GM18502 (cell line): ENCODE measurements around the gene PRKAR2B.

Source experiments
- ATAC-seq: cut with Tn5 transposase; IDR thresholded peaks from one replicate; pipeline ENCODE4 v1.9.1; 2021; ENCODE audit warnings: mild to moderate bottlenecking; ENCODE audit not compliant: unreplicated experiment, poor library complexity

PRKAR2B gene

GRCh38 chr7:107044347-107045194 lies at the start of gene PRKAR2B:
TSS of gene PRKAR2B (plus strand) at chr7:107044705. CDS start at chr7:107044908, 203 bp downstream.
- ATAC-seq: peak; percentile 88

DNA sequence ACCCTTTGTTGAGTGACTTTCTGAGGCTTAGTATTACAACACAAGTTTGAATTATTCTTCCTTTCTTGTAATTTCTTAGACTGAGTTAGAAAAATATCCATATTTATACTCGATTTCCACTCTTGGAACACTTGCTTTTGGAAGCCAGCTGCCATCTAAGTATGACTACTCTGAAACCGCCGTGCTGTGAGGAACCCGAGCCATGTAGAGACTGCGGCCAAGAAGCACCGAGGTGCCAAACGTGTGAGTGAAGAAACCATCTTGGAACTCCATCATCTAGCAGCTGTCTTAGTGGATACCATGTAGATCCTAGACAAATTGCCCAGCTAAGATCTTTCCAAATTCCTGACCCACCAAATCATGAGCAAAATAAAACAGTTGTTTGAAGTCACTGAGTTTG lies 49.7 kb upstream of the PRKAR2B start:
- ATAC-seq: no peak

DNA sequence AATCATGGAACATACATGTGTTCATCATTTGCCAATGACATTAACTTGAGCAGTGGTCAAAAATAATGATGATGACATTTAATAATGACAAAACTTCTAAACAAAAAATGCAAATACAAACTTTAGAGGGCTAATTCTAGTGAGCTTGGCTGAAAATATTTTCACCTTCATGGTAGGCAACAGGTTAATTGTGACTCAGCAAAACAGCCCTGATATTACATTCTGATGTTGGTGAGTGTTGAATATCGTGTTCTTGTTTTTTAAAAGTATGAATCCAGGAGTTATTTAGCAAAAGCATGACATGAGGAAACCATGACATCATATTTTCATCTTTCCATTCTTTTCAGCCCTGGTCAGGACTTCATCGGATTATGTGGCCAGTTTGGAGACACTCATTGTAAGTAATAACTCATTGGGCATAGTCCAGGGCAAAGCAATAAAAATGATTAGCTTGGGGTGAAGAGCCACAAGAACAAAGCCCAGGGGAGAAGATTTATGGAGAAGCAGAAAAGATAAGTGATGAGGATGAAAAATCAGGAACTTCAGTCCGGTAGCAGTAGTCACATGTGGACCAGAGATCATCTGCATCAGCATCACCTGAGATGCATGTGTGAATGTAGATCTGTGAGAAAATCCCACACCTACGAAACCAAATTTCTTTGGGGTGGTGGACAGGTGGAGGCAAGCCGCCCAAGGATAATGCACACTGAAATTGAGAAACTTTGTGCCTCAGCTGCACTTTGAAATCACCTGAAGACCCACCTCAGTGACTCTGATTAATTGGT lies 46.8 kb upstream of the PRKAR2B start:
- no peak for ATAC-seq

GRCh38 chr7:106999023-106999422 lies 45.5 kb upstream of the PRKAR2B start:
- no peak for ATAC-seq

DNA sequence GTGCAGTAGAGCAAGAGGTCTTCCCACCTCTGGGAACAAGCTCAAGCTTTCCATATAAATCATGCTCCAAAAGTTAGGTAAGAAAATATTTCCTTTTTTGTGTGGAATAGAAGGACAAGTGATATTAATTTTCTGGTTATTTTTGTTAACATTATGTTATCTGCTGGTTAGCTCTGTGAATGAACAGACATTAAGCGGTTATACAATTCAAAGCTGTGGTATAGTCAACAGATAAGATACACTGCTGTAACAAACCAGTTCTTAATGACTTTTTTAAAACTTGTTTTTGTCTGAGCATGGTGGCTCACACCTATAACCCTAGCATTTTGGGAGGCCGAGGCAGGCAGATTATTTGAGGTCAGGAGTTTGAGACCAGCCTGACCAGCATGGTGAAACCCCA lies 43.0 kb upstream of the PRKAR2B start:
- no peak for ATAC-seq

GRCh38 chr7:107002126-107002525 lies 42.4 kb upstream of the PRKAR2B start:
- no peak for ATAC-seq

DNA sequence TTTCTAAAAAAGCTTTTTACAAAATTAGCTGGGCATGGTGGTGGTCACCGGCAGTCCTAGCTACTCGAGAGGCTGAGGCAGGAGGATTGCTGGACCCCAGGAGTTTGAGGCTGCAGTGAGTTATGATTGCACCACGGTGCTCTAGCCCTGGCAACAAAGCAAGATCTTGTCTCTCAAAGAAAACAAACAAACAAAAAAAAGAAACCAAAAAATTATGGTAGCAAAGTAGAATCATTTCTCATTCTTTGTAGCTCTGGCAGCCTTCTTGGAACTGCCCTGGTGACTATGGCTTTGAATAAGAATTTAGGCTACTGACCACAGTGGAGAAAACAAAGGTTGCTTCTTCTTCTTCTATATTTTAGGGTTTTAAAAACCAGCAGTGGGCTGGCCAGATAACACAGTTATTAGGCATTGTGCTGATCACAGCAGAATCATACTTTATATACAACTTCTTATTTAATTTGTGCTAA lies 41.9 kb upstream of the PRKAR2B start:
- no peak for ATAC-seq

GRCh38 chr7:107007007-107007891 lies 37.3 kb upstream of the PRKAR2B start:
- ATAC-seq: no peak

GRCh38 chr7:107007892-107008287 lies 36.6 kb upstream of the PRKAR2B start:
- ATAC-seq: no peak

DNA sequence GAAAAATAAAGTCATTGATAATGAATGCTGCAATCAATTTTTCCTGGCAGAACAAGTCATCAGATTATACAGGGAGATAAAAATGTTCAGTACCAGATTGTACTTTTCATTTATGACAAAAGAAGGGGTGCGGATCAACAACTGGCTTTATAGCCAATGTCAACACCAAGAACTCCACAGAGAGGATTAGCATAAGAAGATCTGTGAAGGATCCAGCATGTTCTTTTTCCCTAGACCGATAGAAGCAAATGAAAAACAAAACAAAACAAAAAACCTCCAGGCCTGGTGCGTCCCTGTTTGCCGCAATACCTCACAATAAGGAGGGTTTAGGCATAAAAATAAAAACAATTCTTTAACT lies 34.7 kb upstream of the PRKAR2B start:
- no peak for ATAC-seq

DNA sequence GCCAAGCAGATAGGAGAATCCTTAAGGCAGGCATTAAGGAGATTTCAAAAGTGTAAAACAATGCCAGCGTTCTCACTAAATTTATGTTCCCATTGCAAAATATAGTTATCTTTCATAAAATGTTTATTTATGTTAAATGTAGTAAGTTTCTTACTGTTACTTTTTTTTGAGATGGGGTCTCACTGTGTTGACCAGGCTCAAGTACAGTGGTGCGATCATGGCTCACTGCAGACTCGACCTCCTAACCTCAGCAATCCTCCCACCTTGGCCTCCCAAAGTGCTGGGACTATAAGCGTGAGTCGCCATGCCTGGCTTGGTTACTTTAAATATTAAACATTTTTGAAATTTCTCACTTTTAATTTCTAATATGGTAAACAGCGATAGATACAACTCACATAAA lies 31.8 kb upstream of the PRKAR2B start:
- ATAC-seq: no peak

DNA sequence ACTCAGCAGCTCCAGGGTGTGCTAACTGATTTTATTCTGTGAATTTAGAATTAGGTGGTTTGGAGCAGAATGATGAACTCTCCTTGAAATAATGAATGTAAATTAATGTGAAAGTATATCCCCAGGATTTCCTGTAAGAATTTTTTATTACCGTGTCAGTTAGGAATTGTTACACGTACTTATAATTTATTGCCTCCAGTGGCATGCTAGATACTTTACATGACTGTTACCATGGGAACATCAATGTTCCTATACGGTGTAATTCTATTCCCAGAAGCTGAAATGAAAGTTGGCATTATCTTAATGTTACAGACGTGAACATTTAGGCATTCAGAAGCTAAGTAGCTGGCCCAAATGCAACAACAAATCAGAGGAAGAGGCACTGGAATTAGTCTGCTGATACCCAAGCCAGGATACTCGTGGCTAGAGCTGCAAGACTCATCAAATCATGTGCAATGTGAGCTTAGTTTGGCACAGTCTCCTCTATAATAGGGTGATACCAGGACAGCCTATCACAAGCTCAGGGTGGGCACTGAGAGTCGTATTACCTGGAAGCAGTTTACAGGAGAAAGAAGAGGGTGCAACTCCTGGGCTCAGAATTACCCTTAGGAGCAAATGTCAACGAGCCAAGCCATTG lies 30.0 kb upstream of the PRKAR2B start:
- no peak for ATAC-seq

- no peak for ATAC-seq
Measured at GRCh38 chr7:107016312-107016711, 28.2 kb upstream of the PRKAR2B start.

- no peak for ATAC-seq
Measured at GRCh38 chr7:107017965-107018719, 26.4 kb upstream of the PRKAR2B start.

DNA sequence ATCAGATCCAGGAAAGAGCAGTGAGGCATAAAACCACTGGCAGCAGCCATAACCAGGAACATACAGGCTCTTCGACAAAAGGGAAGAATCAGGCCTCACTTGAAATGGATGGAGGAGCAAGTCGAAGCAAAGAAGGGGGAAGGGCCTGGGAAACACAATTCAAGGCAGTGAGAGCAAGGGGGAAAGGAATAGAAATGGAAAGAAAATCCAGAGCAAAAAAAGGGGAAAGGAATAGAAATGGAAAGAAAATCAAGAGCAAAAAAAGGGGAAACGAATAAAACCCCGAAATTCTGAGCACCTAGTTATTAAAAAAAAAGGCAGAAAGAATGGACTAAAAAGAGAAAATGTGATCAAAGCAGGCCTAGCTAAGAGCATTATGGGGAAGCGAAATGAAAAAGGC lies 24.1 kb upstream of the PRKAR2B start:
- ATAC-seq: no peak

- no peak for ATAC-seq
Measured at GRCh38 chr7:107021600-107021999, 22.9 kb upstream of the PRKAR2B start.

DNA sequence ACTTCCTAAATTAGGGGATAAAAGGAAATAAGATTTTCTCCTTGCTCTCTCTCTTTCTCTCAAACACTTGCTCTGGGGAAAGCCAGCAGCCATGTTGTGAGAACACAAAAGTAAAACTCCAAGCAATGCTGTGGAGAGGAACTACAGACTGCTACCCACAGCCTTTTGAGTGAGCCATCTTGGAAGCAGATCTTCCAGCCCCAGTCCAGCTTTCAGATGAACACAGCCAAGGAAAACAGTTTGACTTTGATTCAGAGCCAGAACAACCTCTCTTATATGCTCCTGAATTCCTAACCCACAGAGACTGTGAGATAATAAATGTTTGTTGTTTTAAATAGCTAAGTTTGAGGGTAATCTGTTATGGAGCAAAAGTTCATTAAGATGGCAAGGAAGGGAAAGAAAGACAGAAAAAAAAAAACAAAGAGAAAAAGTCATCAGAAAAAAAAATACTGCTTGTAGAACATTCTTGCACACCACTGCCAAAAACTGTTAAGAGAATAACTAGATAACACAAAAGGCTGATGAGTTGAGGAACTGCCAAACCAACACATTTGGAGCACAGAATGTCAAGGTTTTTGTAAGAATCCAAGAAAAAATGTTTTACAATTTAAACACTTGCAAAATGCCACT lies 20.9 kb upstream of the PRKAR2B start:
- ATAC-seq: no peak

- ATAC-seq: no peak
Measured at GRCh38 chr7:107024906-107025305, 19.6 kb upstream of the PRKAR2B start.
